Measurements from ENCODE around the gene RBM18. TPM values are rescaled to one million over a fixed set of nuclear protein-coding genes. Genes with fewer than 3 reads are reported as not detected.

RBM18 gene
- total RNA-seq, 1 experiment from 2014 or later, result 15.7 TPM

DNA sequence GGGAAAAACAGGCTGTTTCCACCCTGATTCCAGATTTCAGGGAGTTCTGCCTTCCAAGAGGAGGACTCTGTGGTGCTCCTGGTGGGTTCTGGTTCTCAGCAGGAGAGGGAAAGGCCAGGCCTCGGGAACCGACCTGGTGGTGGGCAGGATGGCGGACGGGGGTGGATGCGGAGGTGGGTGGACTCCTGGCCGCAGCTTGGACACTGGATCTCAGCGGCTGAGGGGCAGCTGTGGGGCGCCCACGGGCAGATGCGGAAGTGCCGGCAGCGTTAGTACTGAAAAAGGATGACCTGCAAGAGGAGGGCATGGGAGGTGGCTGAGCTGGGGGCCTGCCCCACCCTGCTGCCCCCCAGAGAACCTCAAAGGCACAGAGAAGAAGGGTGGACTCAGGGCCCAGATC, 60.1 kb downstream of the RBM18 start:
- no peak for DNase-seq (ENCODE audit: low spot score)

DNA sequence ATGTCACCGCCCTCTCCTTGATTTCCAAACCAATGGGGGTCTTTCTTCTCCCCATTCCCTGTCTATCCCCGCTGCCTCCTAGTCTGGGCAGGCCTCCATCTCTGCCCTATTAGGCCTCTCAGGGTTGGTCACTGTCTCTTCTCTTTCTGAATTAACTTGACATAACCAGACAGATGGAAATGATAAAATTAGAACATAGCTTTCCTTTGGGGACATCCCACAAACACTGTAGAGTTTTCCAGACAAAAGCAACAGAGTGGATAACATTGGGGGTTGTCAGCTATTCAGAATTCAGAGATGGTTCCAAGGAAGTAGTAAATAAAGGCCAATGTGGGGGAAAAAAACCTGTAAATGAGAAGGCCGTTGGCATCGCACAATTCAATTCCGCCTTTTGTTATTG, 60.6 kb downstream of the RBM18 start:
- DNase-seq (ENCODE audit: low spot score), result no peak

DNA sequence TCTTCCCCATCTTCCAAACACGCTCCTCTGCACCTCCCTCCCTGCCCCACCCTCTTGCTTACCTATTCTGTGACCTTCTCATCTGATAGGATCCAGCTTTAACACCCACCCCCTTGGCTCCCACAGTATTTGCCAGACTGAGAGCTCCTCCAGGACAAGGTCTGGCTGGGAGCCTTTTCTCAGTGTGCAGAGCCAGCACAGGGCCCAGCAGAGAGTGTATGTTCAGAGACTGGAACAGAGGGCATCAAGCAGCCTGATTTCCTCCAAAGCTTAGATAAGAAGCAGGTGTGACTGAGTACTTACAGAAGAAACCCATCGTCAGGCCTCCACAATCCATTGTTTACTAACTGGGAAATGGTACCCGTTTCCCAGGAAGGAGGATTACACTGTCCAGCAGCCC, 62.5 kb downstream of the RBM18 start:
- no peak for DNase-seq (ENCODE audit: low spot score)

DNA sequence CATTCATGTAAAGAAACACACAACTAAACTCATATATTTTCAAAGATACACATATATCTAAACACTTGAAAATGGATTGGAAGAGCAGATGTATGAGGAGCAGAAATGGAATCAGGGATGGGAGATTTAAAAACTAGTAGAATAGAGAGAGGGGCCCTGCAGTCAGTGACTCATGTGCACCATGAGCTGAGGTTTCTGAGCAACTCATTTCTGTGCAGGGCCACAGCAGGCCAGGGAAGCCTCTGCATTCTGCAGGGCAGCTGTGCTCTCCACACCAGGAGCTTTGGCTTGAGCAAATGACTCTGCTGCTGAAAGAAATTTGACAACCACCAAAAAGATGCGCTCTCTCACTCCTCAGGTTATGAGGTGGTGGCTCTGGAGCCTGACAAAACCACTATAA, 63.0 kb downstream of the RBM18 start:
- DNase-seq (ENCODE audit: low spot score), result no peak

DNA sequence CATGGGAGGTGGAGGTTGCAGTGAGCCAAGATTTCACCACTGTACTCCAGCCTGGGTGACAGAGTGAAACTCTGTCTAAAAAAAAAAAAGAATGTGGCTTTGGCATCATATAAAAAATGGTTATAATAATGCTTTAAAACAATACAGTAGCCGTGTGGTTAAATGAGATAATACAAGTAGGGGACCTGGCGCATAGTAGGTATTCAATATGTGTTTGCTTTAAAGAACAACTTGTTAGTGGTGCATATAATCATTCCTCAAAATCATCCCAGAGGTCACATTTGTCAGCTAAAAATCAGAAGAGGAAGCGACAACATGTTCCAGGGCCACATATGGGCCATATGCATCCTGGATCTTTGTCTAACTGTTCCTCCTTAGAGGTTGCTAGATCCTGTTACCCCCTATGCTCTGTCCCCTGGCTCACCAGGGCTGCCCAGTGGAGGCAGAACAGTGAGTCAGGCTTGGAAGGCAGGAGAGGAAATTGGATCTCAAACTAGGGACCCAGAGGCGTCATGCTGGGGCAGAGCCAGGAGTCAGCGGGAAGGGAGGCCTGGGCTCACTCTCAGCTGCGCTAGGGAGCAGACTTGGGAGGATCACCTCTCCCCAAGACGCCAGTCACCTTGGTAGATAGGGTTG, 63.6 kb downstream of the RBM18 start:
- peak; percentile 30 for DNase-seq (ENCODE audit: low spot score)

DNA sequence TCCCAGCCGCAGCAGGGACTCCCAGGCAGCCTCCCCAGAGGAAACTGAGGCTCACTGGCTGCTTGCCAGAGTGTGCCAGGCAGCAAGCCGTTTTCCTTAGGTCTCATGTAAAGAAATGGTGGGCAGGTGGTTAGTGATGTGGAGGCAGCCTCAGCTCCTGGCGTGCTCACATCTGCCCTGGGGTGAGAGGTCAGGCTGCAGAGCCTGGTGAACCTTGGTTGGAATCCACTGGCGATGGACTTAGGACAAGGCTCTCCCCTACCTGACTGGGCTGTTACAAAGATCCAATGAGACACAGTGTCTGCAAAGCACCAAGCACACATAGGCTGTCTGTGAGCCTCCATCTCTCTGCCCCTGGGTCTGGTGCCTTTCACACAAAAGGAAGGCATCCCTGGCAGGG, 66.8 kb downstream of the RBM18 start:
- no peak for DNase-seq (ENCODE audit: low spot score)

DNA sequence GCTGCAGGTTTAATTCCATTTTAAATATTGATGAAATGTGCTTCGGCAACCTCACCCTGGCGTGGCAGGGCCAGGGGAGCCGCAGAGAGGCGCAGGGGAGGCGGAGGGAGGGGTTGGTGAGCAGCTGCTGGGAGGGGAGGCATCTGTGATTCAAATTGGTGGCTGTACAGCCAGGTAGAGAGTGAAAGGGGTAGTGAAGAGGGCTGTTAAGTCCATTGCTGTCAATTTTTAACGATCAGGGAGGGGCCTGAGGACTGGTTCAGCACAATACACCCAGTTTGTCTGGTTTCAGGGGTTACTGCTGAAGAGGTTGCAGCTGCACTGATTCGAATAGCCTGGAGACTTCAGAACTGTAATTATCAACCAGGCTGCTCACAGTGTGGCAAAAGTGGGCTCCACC, 67.2 kb downstream of the RBM18 start:
- DNase-seq (ENCODE audit: low spot score), result no peak

DNA sequence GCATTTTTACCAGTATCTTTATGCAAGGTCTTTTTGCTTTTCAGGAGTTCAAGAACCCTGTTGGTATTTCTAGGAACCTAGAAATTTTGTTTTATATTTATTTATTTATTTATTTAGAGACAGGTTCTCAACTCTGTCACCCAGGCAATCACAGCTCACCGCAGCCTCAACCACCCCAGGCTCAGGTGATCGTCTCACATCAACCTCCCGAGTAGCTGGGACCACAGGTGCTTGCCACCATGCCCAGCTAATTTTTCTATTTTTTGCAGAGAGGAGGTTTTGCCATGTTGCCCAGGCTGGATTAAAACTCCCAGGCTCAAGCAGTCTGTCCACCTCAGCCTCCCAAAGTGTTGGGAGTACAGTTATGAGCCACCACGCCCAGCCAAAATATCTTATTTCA, 68.8 kb downstream of the RBM18 start:
- no peak for DNase-seq (ENCODE audit: low spot score)

DNA sequence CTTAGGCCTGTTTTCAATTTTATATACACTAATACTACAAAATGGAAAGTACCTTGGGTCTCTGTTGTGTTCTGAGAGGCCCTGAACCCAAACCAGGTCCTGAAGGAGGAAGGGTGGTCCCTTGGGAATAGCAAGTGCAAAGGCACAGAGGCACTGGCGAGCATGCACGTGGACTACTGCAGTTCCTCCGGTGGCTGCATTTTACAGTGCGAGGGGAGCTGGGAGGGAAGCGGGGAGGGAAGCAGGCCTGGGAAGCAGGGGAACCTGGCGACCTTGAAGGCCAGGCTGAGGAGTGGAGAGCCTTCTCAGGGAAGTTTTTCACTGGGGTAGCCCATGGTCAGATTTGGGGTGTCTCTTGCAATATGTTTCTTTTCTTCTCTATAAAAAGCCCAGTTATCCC, 71.0 kb downstream of the RBM18 start:
- no peak for DNase-seq (ENCODE audit: low spot score)

DNA sequence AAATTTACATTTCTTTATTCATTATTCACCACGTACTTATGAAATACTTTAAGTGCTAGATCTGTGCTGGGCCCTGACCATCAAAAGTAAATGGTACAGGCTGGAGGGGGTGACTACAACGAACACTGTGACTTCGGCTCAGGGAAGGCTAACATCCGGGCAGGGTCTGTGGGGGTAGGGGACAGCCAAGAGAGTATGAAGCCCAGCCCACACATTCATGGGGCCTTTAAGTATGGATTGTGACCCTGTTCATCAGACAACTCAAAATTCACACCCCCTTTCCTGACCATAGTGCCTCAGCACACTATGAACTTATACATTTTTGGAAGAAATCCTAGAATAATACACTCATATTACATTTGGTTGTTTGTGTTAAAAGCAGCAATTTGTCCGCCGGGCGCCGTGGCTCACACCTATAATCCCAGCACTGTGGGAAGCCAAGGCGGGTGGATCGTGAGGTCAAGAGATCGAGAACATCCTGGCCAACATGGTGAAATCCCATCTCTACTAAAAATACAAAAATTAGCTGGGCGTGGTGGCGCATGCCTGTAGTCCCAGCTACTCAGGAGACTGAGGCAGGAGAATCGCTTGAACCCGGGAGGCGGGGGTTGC, 71.6 kb downstream of the RBM18 start:
- no peak for DNase-seq (ENCODE audit: low spot score)

DNA sequence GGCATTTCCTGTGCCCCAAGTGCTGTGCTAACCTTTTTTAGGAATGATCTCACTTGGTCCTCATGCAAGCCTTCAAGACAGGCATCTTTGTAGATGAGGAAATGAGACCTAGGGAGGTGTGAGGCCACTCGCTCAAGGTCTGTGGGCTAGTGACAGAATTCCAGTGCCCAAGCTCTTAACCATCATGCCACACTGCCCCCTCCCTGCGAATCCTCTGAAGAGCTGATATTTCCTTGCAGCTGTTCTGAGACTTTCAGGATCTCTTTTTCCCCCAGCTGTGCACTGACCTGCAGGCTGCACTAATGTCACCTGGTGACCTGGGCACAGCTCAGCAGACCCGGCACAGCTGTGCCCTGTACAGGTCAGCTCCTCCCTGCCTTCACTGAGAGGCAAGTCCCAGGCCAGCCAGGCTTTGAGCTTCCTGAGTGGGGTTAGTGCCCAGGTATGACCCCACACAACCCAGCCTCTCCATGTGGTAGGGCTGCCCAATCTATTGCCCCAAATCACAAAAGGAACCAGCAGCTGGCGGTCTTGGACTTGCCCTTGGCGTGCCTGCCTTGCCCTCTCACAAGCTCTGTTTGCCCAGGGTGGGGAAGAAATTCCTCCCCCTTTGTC, 72.3 kb downstream of the RBM18 start:
- DNase-seq (ENCODE audit: low spot score), result no peak

DNA sequence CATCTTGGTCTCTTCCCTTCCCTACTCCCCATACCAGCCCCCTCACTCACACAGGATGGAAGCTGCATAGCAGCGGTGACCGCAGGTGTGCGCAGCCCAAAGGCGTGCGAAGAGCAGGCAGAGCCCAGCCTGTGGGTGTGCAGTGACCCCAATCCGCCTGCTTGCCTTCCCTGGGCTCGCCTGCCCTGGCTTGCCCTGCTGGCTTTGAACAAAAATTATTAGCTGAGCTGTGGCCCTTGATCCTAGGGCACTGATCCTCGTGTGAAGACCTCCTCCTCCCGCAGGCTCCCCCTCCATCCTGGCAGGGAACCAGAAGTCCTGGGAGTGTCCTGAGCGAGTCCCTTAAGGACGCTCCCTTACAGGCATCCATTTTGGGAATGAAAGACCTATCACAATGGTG, 73.1 kb downstream of the RBM18 start:
- no peak for DNase-seq (ENCODE audit: low spot score)

DNA sequence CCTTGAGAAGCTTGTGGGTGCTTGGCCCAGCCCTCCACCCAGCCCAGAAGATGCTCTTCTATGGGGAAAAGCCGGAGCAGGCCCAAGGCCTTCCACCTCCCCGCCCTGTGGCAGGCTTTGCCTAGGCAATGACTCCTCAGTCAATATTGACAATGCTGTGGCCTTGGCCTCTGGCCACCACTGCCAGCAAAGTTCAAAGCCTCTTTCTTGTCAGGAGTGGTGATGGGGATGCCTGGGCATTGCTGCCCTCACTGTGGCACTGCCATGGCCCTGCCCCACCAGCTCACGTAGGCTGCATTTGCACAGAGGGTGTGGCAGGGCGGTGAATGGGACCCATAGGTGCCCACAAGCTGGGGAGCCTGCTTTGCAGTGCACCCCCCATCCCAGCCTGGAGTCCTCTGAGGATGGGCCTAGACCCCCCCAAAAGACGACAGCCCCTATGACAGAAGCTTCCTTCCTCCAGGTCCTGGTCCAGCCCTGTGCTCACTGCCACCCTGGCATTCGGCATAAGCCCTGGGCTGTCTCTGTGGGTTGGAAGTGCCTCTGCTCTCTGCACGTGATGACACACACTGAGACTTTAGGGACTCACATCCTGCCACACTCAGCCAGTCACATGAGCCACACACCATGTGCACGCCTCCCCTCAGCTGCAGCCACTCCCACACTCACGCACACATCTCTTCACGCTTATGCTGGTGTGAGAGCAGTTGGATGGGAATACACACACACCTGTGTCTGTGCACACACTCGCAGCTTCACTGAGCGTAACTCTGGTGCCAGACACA, 73.9 kb downstream of the RBM18 start:
- DNase-seq (ENCODE audit: low spot score), result peak; percentile 53

DNA sequence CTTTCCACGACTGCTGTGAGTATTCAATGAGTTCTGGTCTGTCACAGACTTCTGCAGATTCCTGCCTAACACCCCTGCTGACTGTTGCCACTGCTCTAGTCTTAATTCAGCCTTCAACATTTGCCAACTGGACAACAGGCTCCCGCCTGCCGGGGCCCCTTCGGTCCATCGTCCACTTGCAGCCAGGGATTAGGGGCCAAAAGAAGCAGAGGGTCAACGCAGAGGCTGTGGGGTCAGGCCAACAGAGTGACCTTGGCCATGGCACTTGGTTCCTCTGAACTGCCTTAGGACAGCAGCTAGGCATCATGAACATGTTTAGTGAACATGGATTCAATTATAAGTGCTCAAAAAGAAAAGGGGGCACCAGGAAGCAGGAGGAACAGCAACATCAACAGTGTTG, 76.3 kb downstream of the RBM18 start:
- no peak for DNase-seq (ENCODE audit: low spot score)

Other genes starting within 250 kb of the RBM18 start
- gene TTLL11, start 171.5 kb downstream of the RBM18 start, total RNA-seq (2014; rRNA removed; shearing (Covaris generic)), result 1.2 and 2.0 TPM in 2 replicates
- 69.3 and 88.0 TPM in 2 replicates for gene NDUFA8, start 105.1 kb downstream of the RBM18 start, total RNA-seq (2014; rRNA removed; shearing (Covaris generic))
- not detected in 2 replicates for gene MORN5, start 104.9 kb downstream of the RBM18 start, total RNA-seq (2014; rRNA removed; shearing (Covaris generic))
- gene LHX6, start 35.9 kb downstream of the RBM18 start, total RNA-seq (2014; rRNA removed; shearing (Covaris generic)), result 0.90 and 1.4 TPM in 2 replicates
- gene MRRF, start within 50 bp of the RBM18 start, total RNA-seq (2014; rRNA removed; shearing (Covaris generic)), result 74.0 and 77.7 TPM in 2 replicates
- 0.37 and 0.74 TPM in 2 replicates for gene PTGS1, start 106.2 kb upstream of the RBM18 start, total RNA-seq (2014; rRNA removed; shearing (Covaris generic))
- gene OR1J1, start 213.1 kb upstream of the RBM18 start, total RNA-seq (2014; rRNA removed; shearing (Covaris generic)), result not detected in 2 replicates
- gene OR1J2, start 246.0 kb upstream of the RBM18 start, total RNA-seq (2014; rRNA removed; shearing (Covaris generic)), result not detected in 2 replicates

All from H4 (cell line).